ENCODE measurements around the gene MIA.

DNA sequence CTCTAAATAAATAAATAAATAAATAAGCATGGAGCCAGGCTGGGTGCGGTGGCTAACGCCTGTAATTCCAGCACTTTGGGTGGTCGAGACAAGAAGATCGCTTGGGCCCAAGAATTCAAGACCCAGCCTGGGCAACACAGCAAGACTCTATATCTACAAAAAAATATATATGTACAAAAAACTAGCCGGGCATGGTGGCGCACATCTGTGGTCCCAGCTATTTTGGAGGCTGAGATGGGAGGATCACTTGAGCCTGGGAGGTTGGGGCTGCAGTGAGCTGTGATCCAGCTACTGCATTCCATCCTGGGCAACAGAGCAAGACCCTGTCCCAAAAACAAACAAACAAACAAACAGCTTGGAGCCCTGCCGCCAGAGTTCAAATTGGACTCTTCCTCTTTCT is 27.8 kb upstream of the MIA start:
- TF ChIP-seq, protein P1, sequence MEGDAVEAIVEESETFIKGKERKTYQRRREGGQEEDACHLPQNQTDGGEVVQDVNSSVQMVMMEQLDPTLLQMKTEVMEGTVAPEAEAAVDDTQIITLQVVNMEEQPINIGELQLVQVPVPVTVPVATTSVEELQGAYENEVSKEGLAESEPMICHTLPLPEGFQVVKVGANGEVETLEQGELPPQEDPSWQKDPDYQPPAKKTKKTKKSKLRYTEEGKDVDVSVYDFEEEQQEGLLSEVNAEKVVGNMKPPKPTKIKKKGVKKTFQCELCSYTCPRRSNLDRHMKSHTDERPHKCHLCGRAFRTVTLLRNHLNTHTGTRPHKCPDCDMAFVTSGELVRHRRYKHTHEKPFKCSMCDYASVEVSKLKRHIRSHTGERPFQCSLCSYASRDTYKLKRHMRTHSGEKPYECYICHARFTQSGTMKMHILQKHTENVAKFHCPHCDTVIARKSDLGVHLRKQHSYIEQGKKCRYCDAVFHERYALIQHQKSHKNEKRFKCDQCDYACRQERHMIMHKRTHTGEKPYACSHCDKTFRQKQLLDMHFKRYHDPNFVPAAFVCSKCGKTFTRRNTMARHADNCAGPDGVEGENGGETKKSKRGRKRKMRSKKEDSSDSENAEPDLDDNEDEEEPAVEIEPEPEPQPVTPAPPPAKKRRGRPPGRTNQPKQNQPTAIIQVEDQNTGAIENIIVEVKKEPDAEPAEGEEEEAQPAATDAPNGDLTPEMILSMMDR (IDR thresholded peaks at IDR 0.05) = no peak
- TF ChIP-seq EP300 (IDR thresholded peaks at IDR 0.05) (no peak), POLR2AphosphoS5 (IDR thresholded peaks at IDR 0.05) (no peak), POLR2A (IDR thresholded peaks at IDR 0.05) (no peak)

Data from sigmoid colon (tissue), 4 donors.